ENCODE results near the gene NKX2-2. TPM values are rescaled to one million over a fixed set of nuclear protein-coding genes. Genes with fewer than 3 reads are reported as not detected.
A peak's percentile ranks its signal among the peaks of the same experiment; 100 is the strongest.

NKX2-2 gene
- total and polyA plus RNA-seq, 11 donors: 0.19 TPM; not detected in 10

DNA sequence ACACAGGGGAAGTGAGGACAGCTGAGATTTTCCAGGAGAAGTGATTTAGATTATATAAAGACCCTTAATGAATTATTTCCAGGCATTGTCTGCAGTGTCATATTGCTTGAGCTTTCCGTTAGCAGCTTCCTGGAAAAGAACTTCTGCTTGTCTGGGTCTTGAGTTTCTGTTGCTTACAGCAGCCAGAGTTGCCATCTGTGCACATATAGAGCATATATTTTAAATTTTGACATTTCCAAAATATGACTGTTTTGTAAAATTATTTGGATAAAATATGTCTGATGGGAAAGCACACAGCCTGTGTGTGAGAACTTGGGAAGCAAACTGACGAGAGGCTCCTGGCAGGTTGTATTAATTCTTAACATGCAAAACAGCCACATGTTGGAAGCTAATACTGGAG lies 21.0 kb upstream of the NKX2-2 start:
- no peak overlapping the region for H3K27ac ChIP-seq
- ATAC-seq (no peak), DNase-seq (no peak)
- TF ChIP-seq, protein P1, sequence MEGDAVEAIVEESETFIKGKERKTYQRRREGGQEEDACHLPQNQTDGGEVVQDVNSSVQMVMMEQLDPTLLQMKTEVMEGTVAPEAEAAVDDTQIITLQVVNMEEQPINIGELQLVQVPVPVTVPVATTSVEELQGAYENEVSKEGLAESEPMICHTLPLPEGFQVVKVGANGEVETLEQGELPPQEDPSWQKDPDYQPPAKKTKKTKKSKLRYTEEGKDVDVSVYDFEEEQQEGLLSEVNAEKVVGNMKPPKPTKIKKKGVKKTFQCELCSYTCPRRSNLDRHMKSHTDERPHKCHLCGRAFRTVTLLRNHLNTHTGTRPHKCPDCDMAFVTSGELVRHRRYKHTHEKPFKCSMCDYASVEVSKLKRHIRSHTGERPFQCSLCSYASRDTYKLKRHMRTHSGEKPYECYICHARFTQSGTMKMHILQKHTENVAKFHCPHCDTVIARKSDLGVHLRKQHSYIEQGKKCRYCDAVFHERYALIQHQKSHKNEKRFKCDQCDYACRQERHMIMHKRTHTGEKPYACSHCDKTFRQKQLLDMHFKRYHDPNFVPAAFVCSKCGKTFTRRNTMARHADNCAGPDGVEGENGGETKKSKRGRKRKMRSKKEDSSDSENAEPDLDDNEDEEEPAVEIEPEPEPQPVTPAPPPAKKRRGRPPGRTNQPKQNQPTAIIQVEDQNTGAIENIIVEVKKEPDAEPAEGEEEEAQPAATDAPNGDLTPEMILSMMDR (IDR thresholded peaks at IDR 0.05): no peak
- TF ChIP-seq POLR2A (IDR thresholded peaks at IDR 0.05): no peak
- peaks cover 0 to 64% (median 11%) of the 10 kb centered on the region in 9 donors for H3K27me3 ChIP-seq
- 51 to 66% (median 56%) methylated on average over 2 of the region's 2 CpGs for WGBS, 4 donors
- H3K4me1 ChIP-seq: no peaks in the 10 kb centered on the region
- intact Hi-C loops (cut with DNase I): no loop called here
- no peaks in the 10 kb centered on the region for H3K9me3 ChIP-seq
- H3K4me3 ChIP-seq: no peak overlapping the region
- H3K36me3 ChIP-seq: no peaks in the 10 kb centered on the region

DNA sequence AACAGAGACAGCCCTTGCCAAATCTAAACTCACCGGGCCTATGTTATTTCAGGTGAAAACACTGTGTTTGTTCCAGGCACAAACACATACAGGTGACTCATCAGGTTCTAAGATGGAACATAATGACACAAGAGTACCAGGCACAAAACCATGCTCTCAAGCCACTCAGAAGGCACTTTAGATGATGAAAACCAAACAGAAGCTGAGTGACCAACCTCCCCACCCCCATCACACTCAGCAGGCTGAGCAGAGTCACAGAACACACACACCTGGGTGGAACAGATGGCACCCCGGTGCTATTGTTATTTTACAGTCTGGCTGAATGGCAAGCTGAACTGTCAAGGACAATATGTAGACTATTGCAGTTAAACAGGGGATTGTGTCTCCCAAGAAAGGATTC lies 20.6 kb upstream of the NKX2-2 start:
- Histone ChIP-seq H3K27me3 (peaks cover 0 to 65% (median 11%) of the 10 kb centered on the region in 9 donors), H3K36me3 (no peaks in the 10 kb centered on the region), H3K4me3 (no peak overlapping the region), H3K9me3 (no peaks in the 10 kb centered on the region), H3K4me1 (no peaks in the 10 kb centered on the region), H3K27ac (no peak overlapping the region)
- 36 to 82% (median 63%) methylated on average over 2 of the region's 2 CpGs for WGBS, 4 donors
- intact Hi-C loops (cut with DNase I): no loop called here
- no peak for DNase-seq
- TF ChIP-seq, protein P1 (IDR thresholded peaks at IDR 0.05): no peak
- no peak for TF ChIP-seq POLR2A (IDR thresholded peaks at IDR 0.05)
- no peak for ATAC-seq

DNA sequence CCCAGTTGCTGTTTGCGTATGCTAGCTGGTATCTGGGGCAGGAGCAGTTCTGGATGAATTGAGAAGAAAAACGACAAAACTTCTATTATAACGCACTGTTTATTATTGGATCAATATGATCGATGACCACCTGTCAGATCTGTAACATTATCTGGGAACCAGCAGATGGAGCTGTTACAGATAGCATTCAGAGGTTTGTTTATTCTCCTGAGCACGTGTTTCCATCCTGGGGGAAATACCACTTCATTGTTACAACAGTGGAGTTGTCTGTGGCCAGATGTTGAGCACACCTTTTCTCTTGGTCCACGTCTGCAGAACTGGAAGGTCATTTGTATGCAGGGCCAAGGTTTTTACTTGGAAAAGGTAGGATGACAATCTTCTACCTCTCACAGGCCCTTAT lies 16.0 kb upstream of the NKX2-2 start:
- no peaks in the 10 kb centered on the region for H3K9me3 ChIP-seq
- no peaks in the 10 kb centered on the region for H3K36me3 ChIP-seq
- no peak overlapping the region for H3K27ac ChIP-seq
- no peak for DNase-seq
- peaks cover 0 to 62% (median 21%) of the 10 kb centered on the region in 9 donors for H3K27me3 ChIP-seq
- TF ChIP-seq POLR2A (IDR thresholded peaks at IDR 0.05): no peak
- TF ChIP-seq, protein P1 (IDR thresholded peaks at IDR 0.05): peak in 1 of 12 donors; percentile 15
- WGBS, 4 donors: 39 to 46% (median 42%) methylated on average over 6 of the region's 6 CpGs
- H3K4me1 ChIP-seq: no peaks in the 10 kb centered on the region
- intact Hi-C loops (cut with DNase I): no loop called here
- no peak overlapping the region for H3K4me3 ChIP-seq
- no peak for ATAC-seq

DNA sequence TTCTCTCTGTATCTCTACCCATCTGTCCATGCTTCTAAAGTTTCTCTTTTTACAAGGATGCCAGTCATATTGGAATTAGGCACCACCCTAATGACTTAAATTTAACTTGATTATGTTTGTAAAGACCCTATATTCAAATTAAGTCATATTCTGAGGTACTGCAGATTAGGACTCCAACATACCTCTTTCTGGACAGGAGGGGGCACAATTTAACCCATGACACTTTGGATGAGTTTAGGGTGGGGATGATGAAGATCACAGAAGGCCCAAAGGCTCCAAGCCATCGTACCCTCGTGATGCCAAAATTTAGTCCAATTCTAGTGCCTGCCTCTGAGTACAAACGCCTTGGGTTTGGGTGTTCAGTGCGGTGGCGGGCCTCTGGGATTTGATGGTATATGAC lies 15.0 kb upstream of the NKX2-2 start:
- Histone ChIP-seq H3K27ac (no peak overlapping the region), H3K27me3 (peaks cover 0 to 65% (median 31%) of the 10 kb centered on the region in 9 donors), H3K4me3 (no peak overlapping the region), H3K36me3 (no peaks in the 10 kb centered on the region), H3K4me1 (no peaks in the 10 kb centered on the region), H3K9me3 (no peaks in the 10 kb centered on the region)
- ATAC-seq (no peak), DNase-seq (no peak)
- no peak for TF ChIP-seq POLR2A (IDR thresholded peaks at IDR 0.05)
- TF ChIP-seq, protein P1 (IDR thresholded peaks at IDR 0.05): no peak
- WGBS, 4 donors: 83 to 88% (median 84%) methylated on average over 5 of the region's 5 CpGs
- intact Hi-C loops (cut with DNase I): no loop called here
